GM18511 (cell line): Measurements from ENCODE around the gene SDK1.

ENCODE experiments used
- ATAC-seq: cut with Tn5 transposase; IDR thresholded peaks from one replicate; pipeline ENCODE4 v1.9.1; 2021; ENCODE audit warnings: mild to moderate bottlenecking, moderate library complexity; ENCODE audit not compliant: unreplicated experiment

SDK1 gene

DNA sequence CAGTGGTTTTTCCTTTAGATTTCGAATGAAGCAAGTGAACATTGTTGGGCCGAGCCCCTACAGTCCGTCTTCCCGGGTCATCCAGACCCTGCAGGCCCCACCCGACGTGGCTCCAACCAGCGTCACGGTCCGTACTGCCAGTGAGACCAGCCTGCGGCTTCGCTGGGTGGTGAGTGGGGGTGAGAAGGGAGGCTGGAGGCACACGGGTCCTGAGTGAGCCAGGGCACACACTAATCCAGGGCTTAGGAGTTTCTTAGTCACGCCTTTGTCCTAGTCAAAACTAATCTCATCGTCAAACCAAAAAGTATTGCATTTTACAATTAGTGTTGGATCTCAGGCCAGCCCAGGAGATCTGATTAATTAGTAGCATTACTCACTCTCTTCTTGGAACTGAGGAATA, 812.2 kb downstream of the SDK1 start:
- ATAC-seq = no peak

DNA sequence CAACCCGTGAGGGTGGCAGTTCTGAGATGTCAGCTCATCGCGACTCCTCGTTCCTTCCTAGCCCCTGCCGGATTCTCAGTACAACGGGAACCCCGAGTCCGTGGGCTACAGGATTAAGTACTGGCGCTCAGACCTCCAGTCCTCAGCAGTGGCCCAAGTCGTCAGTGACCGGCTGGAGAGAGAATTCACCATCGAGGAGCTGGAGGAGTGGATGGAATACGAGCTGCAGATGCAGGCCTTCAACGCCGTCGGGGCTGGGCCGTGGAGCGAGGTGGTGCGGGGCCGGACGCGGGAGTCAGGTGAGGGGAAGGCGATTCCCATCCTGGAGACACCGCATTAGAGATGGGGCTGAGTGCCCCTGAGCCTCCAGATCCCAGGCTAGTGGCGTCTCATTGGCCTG, 812.9 kb downstream of the SDK1 start:
- ATAC-seq = no peak

DNA sequence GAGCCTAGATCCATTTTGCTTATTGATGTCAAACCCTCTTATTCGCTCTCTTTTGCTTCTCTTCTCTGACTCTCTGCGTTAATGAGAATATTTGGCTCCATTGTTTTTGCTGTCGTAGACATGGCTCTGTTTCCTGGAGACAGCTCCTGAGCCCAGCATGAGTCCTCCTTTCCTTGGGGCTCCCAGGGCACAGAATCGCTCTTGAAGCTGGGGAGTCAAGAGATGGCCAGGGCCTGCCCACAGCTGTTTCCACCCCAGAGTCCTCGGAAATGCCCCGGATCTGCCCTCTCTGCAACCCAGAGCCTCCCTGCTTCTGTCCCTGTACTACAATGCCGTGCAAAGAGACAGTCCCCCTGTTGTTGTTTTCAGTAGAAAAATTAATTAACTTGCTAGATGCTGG, 814.4 kb downstream of the SDK1 start:
- no peak for ATAC-seq

DNA sequence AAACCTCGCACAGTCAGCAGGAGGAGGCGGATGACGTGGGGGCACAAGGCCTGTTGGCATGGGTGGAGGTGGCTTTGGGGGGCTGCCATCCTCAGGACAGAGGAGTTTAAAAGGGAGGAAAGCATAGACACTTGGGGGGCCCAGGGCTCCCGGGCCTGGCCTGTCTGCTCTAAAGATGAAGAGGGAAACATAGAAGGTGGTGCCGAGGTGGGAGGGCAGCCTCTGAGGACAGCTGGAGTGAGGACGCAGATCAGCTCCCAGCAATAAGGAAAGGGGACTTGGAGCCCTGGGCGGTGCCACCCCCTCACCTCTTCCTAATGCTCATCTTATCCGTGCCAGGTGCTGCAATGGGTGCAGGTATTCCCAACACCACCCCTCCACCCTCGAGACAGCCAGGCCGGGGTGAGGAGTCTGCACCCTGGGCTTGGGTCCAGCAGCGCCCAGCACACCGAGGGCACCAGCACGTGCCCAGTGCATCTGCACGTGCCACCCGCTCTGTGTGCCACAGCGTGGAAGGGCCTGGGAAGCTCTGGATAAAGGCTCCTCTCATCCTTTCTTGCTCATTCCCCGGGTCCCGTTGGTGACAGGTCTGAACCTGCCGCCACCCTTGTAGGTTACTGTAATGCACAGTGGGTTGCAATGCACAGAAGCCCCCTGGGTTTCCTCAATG, 815.0 kb downstream of the SDK1 start:
- no peak for ATAC-seq

DNA sequence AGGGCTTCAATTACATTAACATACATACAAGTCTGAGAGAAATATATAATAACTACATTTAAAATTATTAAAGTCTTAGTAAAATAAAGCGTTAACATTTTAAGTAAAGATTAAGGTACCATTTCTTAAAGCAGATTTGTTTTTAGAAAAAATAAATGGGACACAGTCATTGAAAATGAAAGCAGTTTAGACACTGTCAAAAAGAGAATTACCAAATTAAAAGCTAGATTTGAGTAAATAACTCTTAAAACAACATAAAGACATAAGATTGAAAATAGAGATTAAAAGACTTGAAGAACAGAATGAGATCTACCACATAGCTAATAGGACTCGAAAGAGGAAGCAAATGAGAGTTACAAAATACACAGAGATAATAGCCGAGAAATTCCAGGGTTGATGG, 818.8 kb downstream of the SDK1 start:
- no peak for ATAC-seq

DNA sequence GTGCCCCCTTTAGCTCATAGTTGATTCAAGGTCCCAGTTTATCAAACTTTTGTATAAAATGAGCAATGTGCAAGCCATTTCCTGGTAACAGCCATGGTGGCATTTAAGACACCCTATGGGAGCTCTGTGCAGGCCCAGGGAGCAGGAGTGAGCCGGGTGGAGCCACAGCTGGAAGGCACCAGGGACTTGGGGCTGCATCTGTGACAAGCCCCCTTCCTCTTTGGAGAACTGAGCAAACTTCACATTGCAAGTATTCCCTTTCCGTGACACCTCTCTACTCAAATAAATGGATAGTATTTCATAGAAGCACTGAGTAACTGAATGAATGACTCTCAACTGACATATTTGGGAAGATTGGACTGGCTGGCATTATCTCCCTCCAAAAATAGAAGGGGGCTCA, 822.3 kb downstream of the SDK1 start:
- ATAC-seq = no peak

DNA sequence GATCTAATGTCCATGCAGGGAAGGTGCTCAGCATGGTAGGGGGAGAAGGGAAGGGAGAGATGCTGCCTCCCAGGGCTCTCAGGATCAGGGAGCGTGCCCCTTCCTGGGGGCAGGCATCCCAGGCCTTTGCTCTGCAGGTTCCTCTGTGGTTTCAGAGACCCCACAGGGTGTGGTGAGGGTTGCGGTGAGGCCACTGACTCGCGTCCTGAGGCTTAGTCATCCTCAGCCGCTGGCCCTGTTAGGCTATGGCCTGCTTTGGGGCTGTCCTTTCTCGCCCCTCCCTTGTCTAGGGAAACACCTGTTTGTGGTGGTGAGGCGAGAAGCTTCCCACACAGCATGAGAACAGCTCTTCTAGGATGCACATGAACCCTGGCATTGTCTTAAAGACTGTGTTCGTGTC, 822.8 kb downstream of the SDK1 start:
- ATAC-seq = no peak

DNA sequence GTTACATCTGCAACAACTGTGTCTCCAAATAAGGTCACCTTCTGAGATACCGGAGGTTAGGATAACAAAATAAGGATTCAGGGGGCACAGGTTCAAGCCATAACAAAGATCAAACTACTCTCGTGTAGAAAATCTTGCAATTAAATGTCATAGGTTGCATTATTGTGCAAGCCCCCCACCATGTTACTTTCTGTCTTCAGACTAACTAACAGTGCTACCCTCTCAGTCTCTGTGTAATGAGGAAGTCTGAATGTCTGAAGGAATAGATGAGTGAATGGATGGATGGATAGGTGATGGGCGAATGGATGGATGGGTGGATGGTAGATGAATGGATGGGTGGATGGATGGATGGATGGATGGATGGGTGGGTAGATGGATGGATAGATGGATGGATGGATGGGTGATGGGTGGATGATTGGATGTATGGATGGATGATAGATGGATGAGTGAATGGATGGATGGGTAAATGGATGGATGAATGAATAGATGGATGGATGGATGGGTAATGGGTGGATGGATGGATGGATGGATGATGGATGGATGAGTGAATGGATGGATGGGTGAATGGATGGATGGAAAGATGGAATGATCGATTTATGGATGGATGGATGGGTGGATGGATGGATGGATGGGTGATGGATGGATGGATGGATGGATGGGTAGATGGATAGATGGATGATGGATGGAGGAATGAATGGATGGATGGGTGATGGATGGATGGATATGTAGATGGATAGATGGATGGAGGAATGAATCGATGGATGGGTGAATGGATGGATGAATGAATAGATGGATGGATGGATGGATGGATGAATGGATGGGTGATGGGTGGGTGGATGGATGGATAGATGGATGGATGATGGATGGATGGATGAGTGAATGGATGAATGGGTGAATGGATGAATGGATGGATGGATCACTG, 823.8 kb downstream of the SDK1 start:
- ATAC-seq = no peak

DNA sequence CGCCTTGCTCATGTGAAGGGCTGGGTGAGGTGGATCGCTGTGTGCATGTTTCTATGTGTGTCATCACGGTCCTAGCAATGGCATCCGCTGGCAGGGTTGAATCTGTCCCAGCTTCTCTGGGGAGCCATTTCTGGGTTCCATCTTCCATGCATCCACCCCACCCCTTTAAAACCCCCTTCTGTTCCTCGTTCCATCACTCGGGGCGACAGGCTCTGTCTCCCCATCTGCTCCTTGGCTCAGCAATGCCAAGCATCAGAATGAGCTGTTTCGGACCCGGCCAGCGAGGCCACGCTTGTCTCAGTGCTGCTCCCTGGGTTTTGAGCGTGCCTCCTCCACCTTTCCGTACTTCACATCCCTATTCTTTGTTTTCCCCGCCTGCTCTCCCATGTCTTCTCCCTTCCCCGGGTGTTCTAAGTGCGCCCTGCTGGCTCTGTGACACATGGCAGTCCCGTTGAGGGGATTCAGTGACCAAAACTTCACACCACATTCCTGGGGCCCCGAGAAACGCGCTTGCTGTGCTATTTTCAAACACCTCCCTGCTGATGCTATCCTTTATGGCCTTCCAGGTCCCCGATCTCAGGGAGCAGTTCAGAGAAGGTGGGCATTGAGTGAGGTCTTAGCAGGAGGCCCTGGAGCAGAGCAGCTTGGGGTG, 827.0 kb downstream of the SDK1 start:
- no peak for ATAC-seq

DNA sequence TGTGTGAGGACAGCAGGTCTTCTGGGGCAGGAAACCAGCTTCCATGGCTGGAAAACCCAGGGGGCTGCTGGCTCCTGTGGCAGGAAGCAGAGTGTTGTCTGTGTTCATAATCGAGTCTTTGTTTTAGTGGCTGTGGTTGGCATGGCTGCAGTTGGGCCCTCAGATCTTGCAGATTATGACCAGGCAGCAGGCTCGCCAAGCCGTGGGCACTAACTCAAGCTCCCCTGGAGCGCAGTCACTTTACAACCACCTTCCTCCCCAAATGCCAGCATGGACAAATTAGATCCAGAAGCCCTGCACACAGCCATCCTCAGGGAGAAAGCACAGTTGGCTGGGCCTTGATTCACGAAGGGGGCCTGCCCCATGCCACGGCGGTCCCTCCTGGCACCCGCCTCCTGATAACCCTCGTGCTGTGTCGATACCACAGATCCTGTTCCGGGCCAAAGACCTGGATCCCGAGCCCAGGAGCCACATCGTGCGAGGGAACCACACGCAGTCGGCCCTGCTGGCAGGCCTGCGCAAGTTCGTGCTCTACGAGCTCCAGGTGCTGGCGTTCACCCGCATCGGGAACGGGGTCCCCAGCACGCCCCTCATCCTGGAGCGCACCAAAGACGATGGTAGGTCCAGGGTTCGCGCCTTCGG, 828.5 kb downstream of the SDK1 start:
- no peak for ATAC-seq

DNA sequence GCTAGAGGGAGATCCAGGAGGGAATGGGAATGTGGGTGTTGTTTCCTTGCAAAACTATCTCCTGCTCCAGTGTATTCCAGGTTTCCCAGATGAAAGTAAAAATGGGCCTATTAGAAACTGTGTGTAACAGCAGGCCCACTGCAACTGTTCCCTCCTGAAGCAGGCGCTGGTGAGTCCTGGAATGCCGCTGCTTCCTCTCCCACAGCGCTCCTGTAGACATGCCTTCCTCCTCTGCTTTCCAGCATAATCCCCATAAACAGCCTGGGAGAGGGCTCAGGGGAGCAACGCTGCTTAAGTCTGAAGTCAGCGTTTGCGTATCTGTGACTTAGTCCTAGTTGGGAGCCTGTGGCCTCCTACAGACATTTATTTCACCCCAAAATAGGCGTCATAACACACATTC, 830.0 kb downstream of the SDK1 start:
- ATAC-seq = no peak

DNA sequence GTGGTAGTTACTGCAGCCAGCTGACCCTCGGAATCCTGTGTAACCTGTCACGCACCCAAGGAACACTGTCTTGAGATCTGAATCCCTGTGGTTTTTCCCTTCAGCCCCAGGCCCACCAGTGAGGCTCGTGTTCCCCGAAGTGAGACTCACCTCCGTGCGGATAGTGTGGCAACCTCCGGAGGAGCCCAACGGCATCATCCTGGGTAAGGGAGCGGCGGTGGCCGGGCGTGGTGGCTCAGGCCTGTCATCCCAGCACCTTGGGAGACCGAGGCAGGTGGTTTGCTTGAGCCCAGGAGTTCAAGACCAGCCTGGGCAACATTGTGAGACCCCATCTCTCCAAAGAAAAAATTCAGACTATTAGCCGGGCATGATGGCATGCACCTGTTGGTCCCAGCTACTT, 831.2 kb downstream of the SDK1 start:
- no peak for ATAC-seq

DNA sequence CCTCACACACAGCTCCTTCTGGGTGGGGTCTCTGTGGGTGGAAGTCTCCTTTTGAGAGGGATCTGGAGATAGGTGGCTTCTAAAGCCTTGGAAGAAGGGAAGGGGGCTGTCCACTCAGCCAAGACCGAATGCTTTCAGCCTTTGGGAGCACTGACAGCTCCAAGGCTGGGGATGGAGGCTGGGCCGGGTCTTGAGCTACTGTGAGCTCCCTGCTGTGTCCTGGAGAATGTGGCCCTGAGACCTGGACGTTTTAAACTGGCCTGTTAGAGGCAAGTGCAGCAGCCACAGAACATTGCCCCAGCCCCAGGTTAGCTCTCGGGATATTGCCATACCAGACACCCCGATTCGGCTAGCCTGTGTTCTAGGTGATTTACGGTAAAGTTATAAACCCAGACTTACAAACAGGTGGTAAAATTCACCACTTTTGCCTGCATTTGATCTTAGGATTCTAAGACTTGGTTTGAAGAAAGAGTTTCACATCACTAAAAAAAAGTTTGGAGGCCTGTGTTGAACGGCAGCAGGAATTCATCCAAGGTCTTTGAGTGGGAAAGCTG, 832.5 kb downstream of the SDK1 start:
- ATAC-seq = no peak

DNA sequence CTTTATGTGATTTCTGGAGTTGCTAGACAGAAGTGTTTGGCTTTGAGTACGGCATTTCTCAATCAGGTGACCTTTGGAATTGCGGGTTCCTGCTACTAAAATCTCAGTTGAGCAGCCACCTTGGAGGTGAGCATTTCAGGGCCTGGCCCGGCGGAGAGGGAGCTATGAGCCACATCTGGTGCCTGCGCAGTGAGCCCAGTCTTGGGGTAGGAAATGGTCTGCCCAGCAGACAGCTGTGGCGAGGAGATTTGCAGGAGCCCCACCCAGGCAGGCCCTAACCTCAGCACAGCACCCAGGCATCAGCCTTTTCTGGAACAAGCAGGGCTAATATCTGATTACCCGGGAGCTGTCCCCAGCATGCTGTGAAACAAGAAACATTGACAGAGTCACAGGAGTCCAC, 833.2 kb downstream of the SDK1 start:
- no peak for ATAC-seq

DNA sequence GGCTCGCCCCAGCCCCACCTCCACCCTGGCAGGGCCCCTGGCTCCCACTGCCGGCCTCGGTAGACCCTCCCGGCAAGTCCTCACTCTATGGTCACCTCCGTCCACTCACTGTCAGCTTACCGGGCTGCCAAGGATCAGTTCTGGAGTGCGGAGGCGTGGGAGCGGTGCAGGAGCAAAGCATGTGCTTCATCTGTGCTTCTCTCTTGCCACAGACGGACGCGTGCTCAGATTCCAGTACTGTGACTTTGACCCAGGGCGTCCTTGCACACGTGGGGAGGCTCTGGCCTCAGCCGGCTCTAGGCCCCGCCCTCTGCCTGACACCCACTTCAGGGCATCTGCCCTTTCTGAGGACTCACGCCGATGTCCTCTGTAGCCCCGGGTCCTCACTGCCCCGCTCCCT, 833.6 kb downstream of the SDK1 start:
- no peak for ATAC-seq

DNA sequence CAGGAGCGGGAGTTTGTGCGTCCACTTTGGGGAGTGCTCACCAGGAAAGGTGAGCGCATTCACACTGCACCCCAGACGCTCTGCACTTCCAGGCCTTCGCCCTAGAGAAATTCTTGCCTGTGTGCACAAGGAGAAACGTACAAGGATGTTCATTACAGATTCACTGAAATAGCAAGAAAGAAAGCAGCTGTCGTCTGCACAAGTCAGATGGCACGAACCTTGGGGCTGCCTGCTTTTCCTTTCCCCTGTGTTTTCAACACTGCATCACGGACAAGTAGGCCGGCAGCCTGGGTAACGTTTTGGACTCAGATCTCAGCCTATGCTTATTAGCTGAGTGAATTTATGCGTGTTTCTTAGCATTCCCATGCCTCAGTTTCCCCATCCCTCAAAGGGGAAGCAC, 834.2 kb downstream of the SDK1 start:
- no peak for ATAC-seq

DNA sequence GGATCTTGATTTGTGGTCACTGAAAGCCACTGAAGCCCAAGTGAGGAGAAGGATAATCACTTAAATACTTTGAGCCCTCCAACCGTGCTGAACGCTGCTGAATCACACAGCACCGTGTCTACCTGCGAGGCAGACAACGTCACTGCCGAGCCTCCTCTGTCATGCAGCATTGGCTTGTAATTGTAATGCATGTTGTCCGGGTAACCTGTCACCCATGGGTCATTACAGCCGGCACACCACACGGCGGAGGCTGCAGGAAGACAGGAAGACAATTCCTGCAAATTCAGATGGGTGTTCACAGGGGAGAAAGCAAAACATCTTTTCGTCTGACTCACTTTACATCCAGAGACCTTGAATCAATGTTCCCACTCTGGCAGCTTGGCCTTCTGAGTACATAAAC, 835.0 kb downstream of the SDK1 start:
- no peak for ATAC-seq

DNA sequence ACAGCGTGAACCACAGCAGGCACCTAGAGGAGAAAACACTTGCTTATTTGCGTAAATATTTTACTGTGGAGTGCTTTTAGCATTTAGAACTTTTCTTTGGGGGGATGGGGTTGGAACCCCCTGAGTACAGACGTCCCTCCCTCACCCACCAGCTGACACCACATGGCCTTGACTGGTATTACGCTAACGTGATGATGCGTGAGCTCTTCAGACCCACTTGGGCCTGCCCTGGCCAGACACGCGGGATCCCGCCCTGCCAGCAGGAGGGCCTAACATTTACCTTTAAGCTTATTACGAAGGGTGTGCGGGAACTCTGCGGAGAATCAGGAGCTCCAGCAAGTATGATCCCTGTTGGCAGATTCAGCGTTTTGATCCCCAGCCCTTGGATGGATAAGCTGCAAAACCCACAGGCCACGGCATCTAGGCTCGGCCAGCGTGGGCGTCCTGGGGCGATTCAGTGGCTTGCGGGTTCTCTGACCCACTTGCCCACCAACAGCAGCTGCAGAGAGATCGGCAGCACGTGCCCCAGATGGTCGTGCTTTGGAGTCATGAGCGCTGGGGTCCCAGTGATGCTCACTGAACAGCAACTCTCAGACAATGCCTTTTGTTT, 835.6 kb downstream of the SDK1 start:
- no peak for ATAC-seq

DNA sequence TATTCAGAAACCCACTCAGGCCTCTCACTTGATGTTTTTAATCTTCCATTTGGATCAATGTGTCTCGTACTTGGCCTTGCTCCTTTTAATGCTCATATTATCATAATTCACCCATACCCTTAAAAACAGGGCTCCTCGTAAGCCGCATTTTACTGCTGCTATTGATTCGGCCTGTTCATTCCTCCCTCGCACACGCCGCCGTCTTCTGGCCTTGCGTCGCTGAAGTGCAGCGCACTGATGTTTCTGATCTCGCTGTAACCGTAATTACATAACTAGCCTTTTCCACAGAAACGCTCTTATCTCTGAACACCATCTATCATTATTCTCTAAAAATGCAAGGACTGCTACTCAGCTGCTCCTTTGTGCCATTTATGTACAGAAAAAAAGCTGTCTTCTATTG, 836.5 kb downstream of the SDK1 start:
- ATAC-seq = no peak

DNA sequence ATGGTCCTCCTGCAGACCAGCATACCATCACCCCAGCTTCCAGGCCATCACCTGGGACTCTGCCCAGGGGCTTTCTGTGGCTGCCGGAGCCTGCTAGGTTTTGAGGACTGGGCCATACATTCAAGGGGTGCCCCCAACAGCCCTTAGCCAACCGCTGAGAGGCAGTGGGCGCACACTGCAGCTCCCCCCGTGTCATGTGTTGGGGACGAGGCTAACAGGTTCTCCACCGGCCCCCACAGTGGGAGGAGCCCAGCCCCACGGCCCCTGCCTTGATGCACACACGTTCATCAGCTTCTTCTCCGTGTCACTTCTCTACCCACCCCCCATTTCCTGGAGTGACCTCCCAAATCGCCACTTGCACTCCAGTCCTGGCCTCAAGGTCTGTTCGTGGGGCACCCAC, 837.8 kb downstream of the SDK1 start:
- no peak for ATAC-seq
